GM19043 (cell line): Measurements from ENCODE around the gene TEDC1.

Experiments
- ATAC-seq: cut with Tn5 transposase; IDR thresholded peaks from one replicate; pipeline ENCODE4 v1.9.1; 2021; ENCODE audit warnings: low read depth; ENCODE audit not compliant: unreplicated experiment

Gene TEDC1

GRCh38 chr14:105456736-105457617 lies 34.1 kb upstream of the TEDC1 start:
- no peak for ATAC-seq

DNA sequence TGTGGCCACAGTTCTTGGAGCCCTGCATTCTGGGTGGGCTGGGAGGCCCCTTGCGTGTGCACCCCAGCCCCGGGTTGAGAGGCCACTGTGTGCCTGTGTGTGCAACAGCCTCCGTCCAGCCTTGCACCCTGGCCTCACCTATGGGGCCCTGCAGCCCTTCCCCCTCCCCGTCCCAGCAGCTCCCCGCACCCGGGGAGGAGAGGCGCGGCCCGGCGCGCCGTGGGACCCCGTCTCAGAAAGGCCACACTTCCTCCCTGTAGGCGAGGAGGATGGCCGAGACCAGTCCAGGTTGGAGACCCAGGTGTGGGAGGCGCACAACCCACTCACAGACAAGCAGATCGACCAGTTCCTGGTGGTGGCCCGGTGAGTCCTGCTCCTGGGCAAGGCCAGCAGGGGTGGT lies 33.0 kb upstream of the TEDC1 start:
- no peak for ATAC-seq

- no peak for ATAC-seq
Observed at GRCh38 chr14:105458571-105458970, 32.5 kb upstream of the TEDC1 start.

DNA sequence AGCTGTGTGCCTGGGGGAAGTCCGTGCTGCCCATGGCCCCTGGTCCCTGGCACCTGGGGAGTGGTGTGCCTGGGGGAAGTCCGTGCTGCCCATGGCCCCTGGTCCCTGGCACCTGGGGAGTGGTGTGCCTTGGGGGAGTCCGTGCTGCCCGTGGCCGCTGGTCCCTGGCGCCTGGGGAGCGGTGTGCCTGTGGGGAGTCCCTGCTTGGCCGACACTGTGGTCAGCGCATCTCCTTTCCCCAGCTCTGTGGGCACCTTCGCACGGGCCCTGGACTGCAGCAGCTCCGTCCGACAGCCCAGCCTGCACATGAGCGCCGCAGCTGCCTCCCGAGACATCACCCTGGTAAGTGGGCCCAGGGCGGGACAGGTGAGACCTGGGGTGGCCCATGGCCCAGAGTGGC lies 30.9 kb upstream of the TEDC1 start:
- ATAC-seq: no peak

GRCh38 chr14:105460616-105461015 lies 30.4 kb upstream of the TEDC1 start:
- ATAC-seq: no peak

DNA sequence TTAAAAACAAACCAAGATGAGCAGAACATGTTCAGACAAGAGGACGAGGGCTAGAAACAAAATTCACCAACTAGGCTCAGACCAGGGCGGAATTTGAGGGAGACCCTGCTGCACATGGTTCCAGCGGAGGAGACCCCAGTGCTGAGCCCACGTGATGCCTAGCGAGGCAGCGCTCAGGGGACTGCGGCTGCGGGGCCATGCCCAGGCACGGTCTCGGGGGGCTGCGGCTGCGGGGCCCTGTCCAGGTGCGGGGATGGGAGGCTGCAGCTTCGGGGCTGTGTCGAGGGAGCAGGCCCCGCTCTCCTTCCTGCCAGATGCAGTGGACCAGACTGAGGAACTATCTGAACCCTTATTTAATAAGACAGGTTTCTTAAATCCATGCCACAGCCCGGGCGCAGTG lies 29.1 kb upstream of the TEDC1 start:
- ATAC-seq: no peak

- no peak for ATAC-seq
Observed at GRCh38 chr14:105464501-105464900, 26.5 kb upstream of the TEDC1 start.

GRCh38 chr14:105465209-105466031 lies 25.6 kb upstream of the TEDC1 start:
- no peak for ATAC-seq

GRCh38 chr14:105466531-105467248 lies 24.4 kb upstream of the TEDC1 start:
- ATAC-seq: no peak

GRCh38 chr14:105467249-105467941 lies 23.7 kb upstream of the TEDC1 start:
- ATAC-seq: no peak

DNA sequence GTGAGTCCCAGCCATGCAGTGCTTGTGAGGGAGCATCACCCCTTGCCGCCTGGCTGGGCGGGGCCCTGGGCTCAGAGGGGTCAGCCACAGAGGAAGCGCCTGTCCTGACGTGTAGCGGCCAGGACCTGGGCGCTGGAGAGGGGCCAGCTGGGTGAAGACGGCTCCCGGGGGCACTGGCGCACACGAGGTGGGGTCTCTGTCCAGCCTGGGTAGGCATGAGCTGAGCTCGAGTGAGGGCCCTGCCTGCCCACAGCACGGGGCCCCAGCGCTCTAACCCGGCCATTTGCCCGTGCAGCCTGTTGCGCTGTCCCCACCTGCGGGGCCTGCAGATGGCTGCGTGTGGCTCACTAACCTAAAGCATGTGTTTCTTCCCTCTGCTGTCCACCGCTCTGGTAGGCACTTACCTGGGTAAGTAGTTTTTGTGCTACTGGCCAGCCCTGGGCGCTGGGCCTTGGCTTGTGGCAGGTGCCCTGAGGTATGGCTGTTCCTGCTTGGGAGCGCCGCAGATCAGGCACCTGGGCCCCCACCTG lies 23.0 kb upstream of the TEDC1 start:
- no peak for ATAC-seq

- no peak for ATAC-seq
Observed at GRCh38 chr14:105468621-105469241, 22.3 kb upstream of the TEDC1 start.

GRCh38 chr14:105469456-105470349 lies 21.3 kb upstream of the TEDC1 start:
- no peak for ATAC-seq

DNA sequence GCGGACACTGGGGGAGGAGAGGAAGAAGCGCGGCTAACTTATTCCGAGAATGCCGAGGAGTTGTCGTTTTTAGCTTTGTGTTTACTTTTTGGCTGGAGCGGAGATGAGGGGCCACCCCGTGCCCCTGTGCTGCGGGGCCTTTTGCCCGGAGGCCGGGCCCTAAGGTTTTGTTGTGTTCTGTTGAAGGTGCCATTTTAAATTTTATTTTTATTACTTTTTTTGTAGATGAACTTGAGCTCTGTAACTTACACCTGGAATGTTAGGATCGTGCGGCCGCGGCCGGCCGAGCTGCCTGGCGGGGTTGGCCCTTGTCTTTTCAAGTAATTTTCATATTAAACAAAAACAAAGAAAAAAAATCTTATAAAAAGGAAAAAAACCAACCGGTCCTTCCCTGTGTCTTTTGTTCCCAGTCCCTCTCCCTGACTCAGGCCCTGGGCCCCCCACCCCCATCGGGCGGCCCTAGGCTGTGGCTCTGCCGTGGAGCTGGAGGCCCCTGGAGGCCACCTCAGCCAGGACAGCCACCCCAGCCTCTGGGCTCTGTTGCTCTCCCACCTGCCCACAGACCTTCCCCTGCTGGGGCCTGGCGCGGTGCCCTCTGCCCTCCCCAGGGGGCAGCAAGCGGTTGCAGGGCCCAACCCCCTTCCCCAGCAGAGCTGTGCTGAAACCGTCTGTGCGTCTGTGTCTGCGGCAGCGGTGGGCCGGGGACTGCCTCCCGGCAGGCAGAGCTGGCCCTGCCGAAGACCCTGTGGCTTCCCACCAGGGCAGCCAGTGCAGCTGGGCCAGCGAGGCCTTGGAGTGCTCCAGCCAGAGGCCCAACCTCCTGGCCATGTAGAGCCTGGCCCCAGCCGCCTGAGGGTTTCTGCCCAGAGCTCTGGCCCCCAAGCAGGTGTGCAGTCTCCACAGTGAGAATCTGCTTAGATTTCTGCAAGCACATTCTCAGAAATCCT lies 20.4 kb upstream of the TEDC1 start:
- ATAC-seq: no peak

DNA sequence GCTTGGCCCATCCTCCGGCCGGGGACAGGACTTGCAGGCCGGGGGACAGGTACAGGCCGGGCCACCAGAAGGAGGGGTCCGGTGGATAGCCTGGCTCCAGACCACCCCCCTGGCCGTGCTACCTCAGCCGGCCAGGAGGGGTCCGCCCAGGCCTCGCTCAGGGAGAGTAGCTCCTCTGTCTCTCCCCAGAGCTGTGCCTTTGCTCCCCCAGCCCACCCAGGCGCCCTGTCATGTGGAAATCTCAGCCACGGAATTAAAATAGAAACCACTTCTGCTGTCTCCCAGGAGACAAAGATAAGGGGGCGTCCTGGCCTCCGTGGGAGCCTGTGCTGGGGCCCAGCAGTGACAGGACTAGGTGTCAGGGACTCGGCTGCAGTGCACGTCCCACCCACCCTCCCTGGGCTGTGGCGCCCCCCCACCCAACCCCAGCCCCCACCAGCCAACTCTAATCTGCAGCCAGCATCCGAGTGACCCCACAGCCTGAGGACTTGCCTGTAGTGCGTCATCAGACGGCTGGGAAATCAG lies 19.7 kb upstream of the TEDC1 start:
- ATAC-seq: no peak

GRCh38 chr14:105471823-105472485 lies 19.1 kb upstream of the TEDC1 start:
- no peak for ATAC-seq

DNA sequence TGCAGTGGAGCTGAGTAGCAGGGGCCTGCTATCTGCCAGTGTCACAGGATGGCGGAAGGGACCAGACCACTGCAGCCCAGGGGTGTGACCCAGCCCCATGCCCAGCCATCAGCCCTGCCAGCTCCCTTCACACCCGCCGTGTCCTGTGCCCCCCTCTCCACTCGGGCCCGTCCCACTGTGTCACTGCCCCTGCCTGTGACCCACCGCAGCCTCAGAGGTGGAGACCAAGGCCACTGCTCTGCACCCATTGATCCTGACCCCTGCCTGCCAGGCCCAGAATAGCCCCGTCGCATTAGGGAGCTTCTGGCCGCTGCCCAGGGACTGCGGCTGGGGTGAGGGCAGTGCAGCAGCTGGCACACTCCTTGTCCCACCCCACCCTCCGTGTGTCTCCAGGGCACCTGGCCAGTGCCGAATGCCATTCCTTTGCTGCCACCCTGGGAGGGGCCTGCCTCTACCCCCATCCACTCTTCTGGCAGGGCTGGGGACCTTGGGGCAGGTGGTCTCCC lies 18.5 kb upstream of the TEDC1 start:
- no peak for ATAC-seq
